Lung (tissue), 16 donors: ENCODE data around the gene BLVRA. TPM values are rescaled to one million over a fixed set of nuclear protein-coding genes. Genes with fewer than 3 reads are reported as not detected.
"Not testable (repeated sequence)": the region's sequence is repeated elsewhere in the genome, so short reads cannot be mapped to it uniquely, and the experiment has no call there.

Experiments used
- ATAC-seq: fragments of 200-7000 bp; cut with Tn5 transposase; one replicate; pipeline ENCODE4 v1.9.1; 2020; ENCODE audit warnings: moderate number of reproducible peaks; ENCODE audit not compliant: insufficient read depth, low FRiP score
- DNase-seq, 3 donors: peaks; one replicate each; pipeline ENCODE4 v3.0.0-alpha.2; 2013 to 2017
- H3K27ac ChIP-seq, 2 donors: one replicate each; pipeline ENCODE4 v1.5.1; 2013; ENCODE audit warnings: mild to moderate bottlenecking in 2 of 2, moderate library complexity in 2 of 2, control low read depth in 1 of 2, inconsistent platforms in 1 of 2, low read depth in 1 of 2, low read length in 1 of 2
- H3K27me3 ChIP-seq, 3 donors: one replicate each; pipeline ENCODE4 v1.5.1; 2013; ENCODE audit warnings: low read length in 2 of 3; ENCODE audit not compliant: control insufficient read depth in 3 of 3, insufficient read depth in 3 of 3
- H3K36me3 ChIP-seq, 4 donors: one replicate each; pipeline ENCODE4 v1.5.1; 2013; ENCODE audit warnings: low read length in 4 of 4, mild to moderate bottlenecking in 1 of 4, moderate library complexity in 1 of 4; ENCODE audit not compliant: control insufficient read depth in 4 of 4, insufficient read depth in 4 of 4
- H3K4me1 ChIP-seq, 5 donors: one replicate each; pipeline ENCODE4 v1.5.1; 2013; ENCODE audit warnings: low read length in 5 of 5, mild to moderate bottlenecking in 2 of 5, moderate library complexity in 1 of 5; ENCODE audit not compliant: control insufficient read depth in 5 of 5, insufficient read depth in 5 of 5
- H3K4me3 ChIP-seq: one replicate; pipeline ENCODE4 v1.5.1; 2013; ENCODE audit warnings: mild to moderate bottlenecking, control low read depth, moderate library complexity
- H3K9ac ChIP-seq, 2 donors: one replicate each; pipeline ENCODE4 v1.5.1; 2013; ENCODE audit warnings: low read length in 2 of 2, control low read depth in 1 of 2; ENCODE audit not compliant: insufficient read depth in 1 of 2
- H3K9me3 ChIP-seq, 4 donors: one replicate each; pipeline ENCODE4 v1.5.1; 2013; ENCODE audit warnings: low read length in 3 of 4, mild to moderate bottlenecking in 1 of 4, moderate library complexity in 1 of 4; ENCODE audit not compliant: control insufficient read depth in 4 of 4, insufficient read depth in 3 of 4
- WGBS, 2 donors: extraction: QIAGEN DNeasy Blood & Tissue Kit; methylation state at CpG; one replicate each; pipeline ENCODE4 v1.1.7; 2013; 5-methylcytosine and 5-hydroxymethylcytosine counted together
- long read RNA-seq, 5 donors: transcript quantifications; one replicate each; lab custom pipeline, GENCODE V29; 2026
- polyA plus RNA-seq, 2 donors: library from polyadenylated mRNA; stranded (reverse); fragments of 200-250 nt; gene quantifications; one replicate each; pipeline ENCODE4 v1.2.1, GENCODE V29; 2013
- total RNA-seq, 2 donors: library from RNA; depleted of rRNA in 1 of 2; stranded (reverse); fragments of >200 nt in 1 of 2; gene quantifications; one replicate each; pipeline ENCODE4 v1.2.1, GENCODE V29; 2014 to 2021
- TF ChIP-seq, protein P1 (sequence below): IDR thresholded peaks from 2 replicates; pipeline ENCODE4 v1.5.1; 2012; ENCODE audit warnings: mild to moderate bottlenecking; ENCODE audit errors: control extremely low read depth, extremely low read depth
- donor health status: control.
- donor health status: control.
- donor health status: Bipolar disorder and iron deficiency.
- donor health status: healthy.
- donor health status: DM: yes; HTN: yes; CAD: no.

Gene BLVRA, protein sequence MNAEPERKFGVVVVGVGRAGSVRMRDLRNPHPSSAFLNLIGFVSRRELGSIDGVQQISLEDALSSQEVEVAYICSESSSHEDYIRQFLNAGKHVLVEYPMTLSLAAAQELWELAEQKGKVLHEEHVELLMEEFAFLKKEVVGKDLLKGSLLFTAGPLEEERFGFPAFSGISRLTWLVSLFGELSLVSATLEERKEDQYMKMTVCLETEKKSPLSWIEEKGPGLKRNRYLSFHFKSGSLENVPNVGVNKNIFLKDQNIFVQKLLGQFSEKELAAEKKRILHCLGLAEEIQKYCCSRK
- total RNA-seq (10 to 100 TPM; 25.9 to 92.2 TPM), polyA plus RNA-seq (100 to 1,000 TPM; 102 to 143 TPM)
- long read RNA-seq, donor 1, transcript BLVRA-201 (8 exons, 1,071 nt), result major isoform, 25 of 27 reads
- long read RNA-seq, donor 1, partial matches to known transcripts, result 0 of 27 reads
- long read RNA-seq, donor 1, other reads (novel, unspliced or antisense), result 0 of 27 reads
- long read RNA-seq, donor 2, transcript BLVRA-201 (8 exons, 1,071 nt), result major isoform, 5 of 6 reads
- long read RNA-seq, donor 2, partial matches to known transcripts, result 0 of 6 reads
- long read RNA-seq, donor 2, other reads (novel, unspliced or antisense), result 0 of 6 reads
- long read RNA-seq, donor 3, transcript BLVRA-201 (8 exons, 1,071 nt), result major isoform, 16 of 16 reads
- long read RNA-seq, donor 3, partial matches to known transcripts, result 0 of 16 reads
- long read RNA-seq, donor 3, other reads (novel, unspliced or antisense), result 0 of 16 reads
- long read RNA-seq, donor 4, transcript BLVRA-201 (8 exons, 1,071 nt), result major isoform, 6 of 7 reads
- long read RNA-seq, donor 4, partial matches to known transcripts, result 0 of 7 reads
- long read RNA-seq, donor 4, other reads (novel, unspliced or antisense), result 0 of 7 reads
- long read RNA-seq, donor 5, transcript BLVRA-201 (8 exons, 1,071 nt), result major isoform, 21 of 23 reads
- long read RNA-seq, donor 5, partial matches to known transcripts, result 0 of 23 reads
- long read RNA-seq, donor 5, other reads (novel, unspliced or antisense), result 0 of 23 reads

DNA sequence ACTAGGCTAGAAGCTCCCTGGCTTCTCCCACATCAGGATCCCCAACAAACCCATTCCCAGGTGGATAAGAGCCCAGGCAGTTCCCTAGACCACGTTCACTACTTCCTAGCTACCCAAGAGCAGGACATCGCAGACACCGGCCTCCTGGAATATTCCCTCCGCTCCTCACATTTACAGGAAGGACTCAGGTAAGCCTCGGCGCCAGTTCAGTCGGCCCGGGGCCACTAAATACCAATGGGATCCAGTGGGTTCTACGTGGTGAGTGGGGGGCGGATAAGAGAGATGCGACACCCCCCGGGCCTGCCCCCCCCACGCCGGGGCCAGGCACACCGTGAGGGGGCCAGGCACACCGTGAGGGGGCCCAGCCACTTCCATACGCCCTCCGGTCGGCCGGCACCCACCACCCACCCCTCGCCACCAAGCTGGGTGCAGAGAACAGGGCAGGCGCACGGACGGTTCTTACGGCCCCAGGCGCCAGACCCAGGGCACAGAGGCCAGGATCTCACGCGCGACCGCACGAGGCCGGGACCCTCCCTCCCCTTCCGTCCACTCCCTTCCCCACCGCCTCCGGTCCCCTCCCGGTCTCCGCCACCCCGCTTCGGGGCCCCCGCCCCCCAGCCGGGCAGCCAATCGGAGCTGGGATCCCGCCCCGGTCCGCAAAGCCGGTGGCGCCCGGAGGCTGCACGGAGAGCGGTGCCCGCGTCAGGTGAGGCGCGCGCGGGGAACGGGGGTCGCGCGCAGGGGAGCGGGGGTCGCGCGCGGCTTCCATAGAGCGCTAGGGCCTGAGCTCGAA lies at the start of gene BLVRA:
BLVRA (plus strand) TSS at position 652 of the 793 bp plus-strand sequence. CDS start 12,479 bp downstream, outside the sequence.
- Histone ChIP-seq H3K4me3 (peak within 1 kb of the TSS; percentile 72), H3K4me1 (peaks cover 0 to 24% (median 5%) of the 10 kb centered on the region in 5 donors), H3K27ac (peak within 1 kb of the TSS in 1 of 2 donors; percentile 78), H3K27me3 (no peaks in the 10 kb centered on the region), H3K9ac (peak within 1 kb of the TSS; percentile 59 to 90), H3K36me3 (no peaks in the 10 kb centered on the region), H3K9me3 (no peaks in the 10 kb centered on the region)
- ATAC-seq, result peak; percentile 87
- TF ChIP-seq, protein P1, sequence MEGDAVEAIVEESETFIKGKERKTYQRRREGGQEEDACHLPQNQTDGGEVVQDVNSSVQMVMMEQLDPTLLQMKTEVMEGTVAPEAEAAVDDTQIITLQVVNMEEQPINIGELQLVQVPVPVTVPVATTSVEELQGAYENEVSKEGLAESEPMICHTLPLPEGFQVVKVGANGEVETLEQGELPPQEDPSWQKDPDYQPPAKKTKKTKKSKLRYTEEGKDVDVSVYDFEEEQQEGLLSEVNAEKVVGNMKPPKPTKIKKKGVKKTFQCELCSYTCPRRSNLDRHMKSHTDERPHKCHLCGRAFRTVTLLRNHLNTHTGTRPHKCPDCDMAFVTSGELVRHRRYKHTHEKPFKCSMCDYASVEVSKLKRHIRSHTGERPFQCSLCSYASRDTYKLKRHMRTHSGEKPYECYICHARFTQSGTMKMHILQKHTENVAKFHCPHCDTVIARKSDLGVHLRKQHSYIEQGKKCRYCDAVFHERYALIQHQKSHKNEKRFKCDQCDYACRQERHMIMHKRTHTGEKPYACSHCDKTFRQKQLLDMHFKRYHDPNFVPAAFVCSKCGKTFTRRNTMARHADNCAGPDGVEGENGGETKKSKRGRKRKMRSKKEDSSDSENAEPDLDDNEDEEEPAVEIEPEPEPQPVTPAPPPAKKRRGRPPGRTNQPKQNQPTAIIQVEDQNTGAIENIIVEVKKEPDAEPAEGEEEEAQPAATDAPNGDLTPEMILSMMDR, result no peak
- peak; percentile 68 to 80 (median 73) for DNase-seq
- WGBS, 2 donors, result 3% methylated on average over 49 to 67 of the region's 67 CpGs

DNA sequence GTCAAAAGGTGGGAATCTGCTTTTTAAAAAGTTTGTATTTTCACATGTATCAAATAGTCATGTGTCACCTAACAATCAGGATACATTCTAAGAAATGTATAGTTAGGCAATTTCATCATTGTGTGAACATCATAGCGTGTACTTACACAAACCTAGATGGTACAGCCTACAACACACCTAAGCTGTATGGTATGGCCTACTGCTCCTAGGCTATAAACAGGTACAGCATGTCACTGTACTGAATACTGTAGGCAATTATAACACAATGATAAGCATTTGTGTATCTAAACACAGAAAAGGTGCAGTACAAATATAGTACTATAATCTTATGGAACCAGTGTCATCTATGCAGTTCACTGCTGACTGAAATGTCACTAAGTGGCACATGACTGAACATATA lies 47.0 kb upstream of the BLVRA start:
- DNase-seq (no peak), ATAC-seq (no peak)
- Histone ChIP-seq H3K36me3 (no peaks in the 10 kb centered on the region), H3K9ac (no peak overlapping the region), H3K4me3 (no peak overlapping the region), H3K27me3 (no peaks in the 10 kb centered on the region), H3K27ac (no peak overlapping the region), H3K9me3 (no peaks in the 10 kb centered on the region), H3K4me1 (peaks cover 0 to 4% (median 0%) of the 10 kb centered on the region in 5 donors)
- TF ChIP-seq, protein P1, result no peak
- WGBS, 2 donors, result 94 to 96% methylated on average over 1 of the region's 1 CpG

DNA sequence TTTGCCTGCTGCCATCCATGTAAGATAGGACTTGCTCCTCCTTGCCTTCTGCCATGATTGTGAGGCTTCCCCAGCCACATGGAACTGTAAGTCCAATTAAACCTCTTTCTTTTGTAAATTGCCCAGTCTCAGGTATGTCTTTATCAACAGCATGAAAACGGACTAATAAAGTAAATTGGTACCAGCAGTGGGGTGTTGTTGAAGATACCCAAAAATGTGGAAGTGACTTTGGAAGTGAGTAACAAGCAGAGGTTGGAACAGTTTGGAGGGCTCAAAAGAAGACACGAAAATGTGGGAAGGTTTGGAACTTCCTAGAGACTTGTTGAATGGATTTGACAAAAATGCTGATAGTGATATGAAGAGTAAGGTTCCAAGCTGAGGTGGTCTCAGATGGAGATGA lies 42.5 kb upstream of the BLVRA start:
- WGBS, 2 donors, result 98 to 99% methylated on average over 2 of the region's 2 CpGs
- not testable (repeated sequence) for H3K9ac ChIP-seq, H3K27me3 ChIP-seq, H3K4me3 ChIP-seq, DNase-seq, H3K27ac ChIP-seq, H3K4me1 ChIP-seq, H3K36me3 ChIP-seq, H3K9me3 ChIP-seq, ATAC-seq
